Activated CD8-positive, alpha-beta memory T cell treated with anti-CD3 and anti-CD28 coated beads, Interleukin-2, amount 50 U/mL, for 48 hours (primary cell): Measurements from ENCODE around the gene OR10S1.
"Not testable (repeated sequence)": the region's sequence is repeated elsewhere in the genome, so short reads cannot be mapped to it uniquely, and the experiment has no call there.

Experiments
- DNase-seq: peaks from one replicate; pipeline ENCODE4 v3.0.0-alpha.2; 2020

OR10S1 gene, protein sequence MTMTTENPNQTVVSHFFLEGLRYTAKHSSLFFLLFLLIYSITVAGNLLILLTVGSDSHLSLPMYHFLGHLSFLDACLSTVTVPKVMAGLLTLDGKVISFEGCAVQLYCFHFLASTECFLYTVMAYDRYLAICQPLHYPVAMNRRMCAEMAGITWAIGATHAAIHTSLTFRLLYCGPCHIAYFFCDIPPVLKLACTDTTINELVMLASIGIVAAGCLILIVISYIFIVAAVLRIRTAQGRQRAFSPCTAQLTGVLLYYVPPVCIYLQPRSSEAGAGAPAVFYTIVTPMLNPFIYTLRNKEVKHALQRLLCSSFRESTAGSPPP

DNA sequence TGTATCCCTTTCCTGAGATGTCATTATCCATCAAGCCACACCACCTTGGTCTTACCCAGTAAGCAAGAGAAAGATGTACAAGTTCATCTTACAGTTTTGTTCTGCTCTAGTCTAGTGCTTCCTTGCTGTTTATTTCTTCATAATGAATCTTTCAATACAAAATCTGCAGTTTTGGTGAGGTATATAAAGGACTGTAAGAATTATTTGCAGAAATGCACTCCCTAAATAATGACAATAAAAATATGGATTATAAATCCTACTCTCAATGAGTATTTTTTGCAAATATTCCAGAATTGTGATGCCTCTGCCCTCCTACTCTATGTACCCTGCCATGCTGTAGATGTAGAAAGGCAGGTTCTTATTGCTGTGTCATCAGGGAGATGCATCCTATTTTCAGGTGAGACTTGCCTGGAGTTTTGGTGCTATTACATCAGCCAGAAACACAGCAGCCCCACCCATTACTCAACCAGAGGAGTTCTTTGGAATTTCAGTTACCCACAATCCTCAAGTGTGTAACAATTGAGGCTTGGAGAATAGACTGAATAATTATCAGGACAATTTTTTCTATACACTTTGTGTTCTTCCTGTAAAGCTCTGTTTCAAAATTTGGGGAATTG lies at the start of gene OR10S1:
Gene OR10S1, minus strand, starts transcription at position 51 of the 617 bp plus-strand sequence. CDS start 117 bp downstream, outside the sequence.
- no peak for DNase-seq

GRCh38 chr11:124026498-124026897 lies 48.9 kb upstream of the OR10S1 start, which contains the start of gene OR10G8:
TSS of gene OR10G8 (plus strand) at chr11:124026798. CDS start at chr11:124029623, 2,825 bp downstream.
- DNase-seq: no peak

DNA sequence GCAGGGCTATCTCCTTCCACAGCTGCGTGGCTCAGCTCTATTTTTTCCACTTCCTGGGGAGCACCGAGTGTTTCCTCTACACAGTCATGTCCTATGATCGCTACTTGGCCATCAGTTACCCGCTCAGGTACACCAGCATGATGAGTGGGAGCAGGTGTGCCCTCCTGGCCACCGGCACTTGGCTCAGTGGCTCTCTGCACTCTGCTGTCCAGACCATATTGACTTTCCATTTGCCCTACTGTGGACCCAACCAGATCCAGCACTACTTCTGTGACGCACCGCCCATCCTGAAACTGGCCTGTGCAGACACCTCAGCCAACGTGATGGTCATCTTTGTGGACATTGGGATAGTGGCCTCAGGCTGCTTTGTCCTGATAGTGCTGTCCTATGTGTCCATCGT lies 38.3 kb upstream of the OR10S1 start:
- not testable (repeated sequence) for DNase-seq

DNA sequence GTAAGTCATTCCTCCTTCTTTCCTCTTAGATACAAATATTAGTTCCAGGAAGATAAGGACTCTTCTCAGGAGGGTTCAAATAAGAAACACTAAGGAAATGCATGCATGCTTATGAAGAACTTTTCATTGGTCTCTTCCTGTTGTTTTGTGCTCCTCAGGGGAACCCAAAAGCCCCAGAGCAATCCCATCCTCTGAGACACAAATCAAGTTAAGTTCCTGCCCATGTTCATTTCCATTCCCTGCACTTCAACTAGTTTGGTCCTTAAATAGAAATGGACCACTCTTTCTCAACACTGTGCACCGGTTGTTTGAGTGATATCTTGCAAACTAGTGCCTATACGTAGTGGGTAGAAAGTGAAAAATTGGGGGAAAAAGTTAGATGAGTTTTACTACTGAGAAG lies 35.1 kb upstream of the OR10S1 start, which contains the start of gene OR10G4:
Gene OR10G4, plus strand, starts transcription at position 301 of the 400 bp plus-strand sequence. CDS start 2,578 bp downstream, outside the sequence.
- no peak for DNase-seq

- no peak for DNase-seq
Observed at GRCh38 chr11:123995119-123995518, 17.5 kb upstream of the OR10S1 start, which contains the start of gene OR10G6. TSS of gene OR10G6 (minus strand) at chr11:123995161. CDS start at chr11:123995161, 0 bp downstream.

DNA sequence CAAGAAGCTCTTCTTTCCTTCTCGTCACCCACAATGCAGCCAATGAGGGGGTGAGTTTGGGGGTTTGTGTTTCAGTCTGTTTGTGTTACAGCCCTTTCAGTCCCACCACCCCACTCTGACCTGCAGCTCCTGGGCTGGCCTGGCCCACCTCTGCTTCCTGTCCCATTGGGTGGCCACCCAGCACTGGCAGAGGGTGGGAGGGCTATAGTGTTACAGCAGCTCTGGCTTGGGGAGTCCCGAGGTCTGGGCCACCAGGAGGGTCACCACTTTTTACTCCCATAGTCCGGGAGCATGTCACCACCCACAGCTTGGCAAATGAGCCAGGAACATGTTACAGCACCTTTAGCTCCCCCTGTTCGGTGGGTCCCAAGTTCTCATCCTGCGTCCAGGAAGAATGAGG lies 1.7 kb upstream of the OR10S1 start:
- DNase-seq: no peak

DNA sequence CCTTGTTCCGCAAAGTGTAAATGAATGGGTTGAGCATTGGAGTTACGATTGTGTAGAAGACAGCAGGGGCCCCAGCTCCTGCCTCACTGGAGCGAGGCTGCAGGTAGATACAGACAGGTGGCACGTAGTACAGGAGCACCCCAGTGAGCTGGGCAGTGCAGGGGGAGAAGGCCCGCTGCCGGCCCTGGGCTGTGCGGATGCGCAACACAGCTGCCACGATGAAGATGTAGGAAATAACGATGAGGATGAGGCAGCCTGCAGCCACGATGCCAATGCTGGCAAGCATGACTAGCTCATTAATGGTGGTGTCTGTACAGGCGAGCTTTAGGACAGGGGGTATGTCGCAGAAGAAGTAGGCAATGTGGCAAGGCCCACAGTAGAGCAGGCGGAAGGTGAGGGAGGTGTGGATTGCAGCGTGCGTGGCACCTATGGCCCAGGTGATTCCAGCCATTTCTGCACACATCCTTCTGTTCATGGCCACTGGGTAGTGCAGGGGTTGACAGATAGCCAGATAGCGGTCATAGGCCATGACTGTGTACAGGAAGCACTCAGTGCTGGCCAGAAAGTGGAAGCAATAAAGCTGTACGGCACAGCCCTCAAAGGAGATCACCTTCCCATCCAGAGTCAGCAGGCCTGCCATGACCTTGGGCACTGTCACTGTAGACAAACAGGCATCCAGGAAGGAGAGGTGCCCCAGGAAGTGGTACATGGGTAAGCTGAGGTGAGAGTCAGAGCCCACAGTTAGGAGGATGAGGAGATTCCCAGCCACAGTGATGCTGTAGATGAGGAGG lies 616 bp downstream of the OR10S1 start:
- no peak for DNase-seq

DNA sequence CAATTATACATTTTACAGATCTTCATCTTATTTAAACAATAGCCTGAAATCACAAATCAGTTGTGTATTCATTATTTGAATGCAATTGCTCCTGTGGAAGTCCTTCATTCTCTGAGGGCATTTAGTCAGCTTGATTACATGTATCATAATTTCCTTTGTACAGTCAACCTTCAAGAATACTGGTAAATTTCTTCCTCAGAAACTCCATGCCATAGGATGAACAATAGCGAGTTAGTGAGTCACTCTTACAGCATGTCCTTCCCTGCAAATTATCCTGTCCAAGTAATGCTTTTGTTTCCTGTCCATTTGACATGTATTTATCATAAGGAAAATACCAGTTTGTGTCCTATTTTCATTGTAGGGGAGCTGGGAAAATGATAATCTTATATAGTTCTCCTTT lies 3.8 kb downstream of the OR10S1 start:
- DNase-seq: no peak

DNA sequence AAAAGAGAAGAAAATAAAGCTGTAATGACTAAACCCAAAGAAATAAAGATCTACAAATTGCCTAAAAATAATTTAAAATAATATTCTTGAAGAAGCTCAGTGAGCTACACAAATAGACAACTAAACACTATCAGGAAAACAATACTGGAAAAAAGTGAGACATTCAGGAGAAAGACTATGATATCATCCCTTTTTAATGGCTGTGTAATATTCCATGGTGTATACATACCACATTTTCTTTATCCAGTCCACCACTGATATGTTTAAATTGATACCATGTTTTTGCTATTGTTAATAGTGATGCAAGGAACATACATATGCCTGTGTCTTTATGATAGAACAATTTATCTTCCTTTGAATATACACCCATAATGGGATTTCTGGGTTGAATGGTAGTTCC lies 20.8 kb downstream of the OR10S1 start:
- no peak for DNase-seq

GRCh38 chr11:123945132-123945531 lies 32.4 kb downstream of the OR10S1 start:
- DNase-seq: no peak

GRCh38 chr11:123943738-123944137 lies 33.8 kb downstream of the OR10S1 start, which contains the start of gene OR6T1:
TSS of gene OR6T1 (minus strand) at chr11:123943838. CDS start at chr11:123943838, 0 bp downstream.
- no peak for DNase-seq

GRCh38 chr11:123942413-123942812 lies 35.2 kb downstream of the OR10S1 start:
- DNase-seq: no peak

DNA sequence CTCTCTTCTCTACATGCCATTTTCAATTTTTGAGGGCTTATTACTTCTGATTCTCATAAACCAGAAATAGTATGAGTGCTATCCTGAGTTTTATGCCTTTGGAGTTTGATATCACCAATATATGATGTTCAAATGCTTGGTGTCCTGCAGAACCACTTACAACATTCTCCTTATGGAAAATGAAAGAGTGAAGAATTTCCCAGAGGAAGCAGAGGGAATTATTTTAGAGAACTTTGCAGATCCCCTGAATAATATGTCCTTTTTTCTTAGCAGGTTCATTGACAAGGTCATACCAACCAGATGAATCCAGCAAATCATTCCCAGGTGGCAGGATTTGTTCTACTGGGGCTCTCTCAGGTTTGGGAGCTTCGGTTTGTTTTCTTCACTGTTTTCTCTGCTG lies 38.3 kb downstream of the OR10S1 start, which contains the start of gene OR4D5:
Gene OR4D5, plus strand, starts transcription at position 301 of the 400 bp plus-strand sequence. Its CDS starts 0 bp downstream, at position 301.
- DNase-seq: no peak
